Mammary epithelial cell (primary cell): ENCODE measurements around the gene ATP10D.

ENCODE experiments used
- EZH2 ChIP-seq: IDR thresholded peaks from 2 replicates; pipeline ENCODE4 v1.6.1; 2012; ENCODE audit warnings: low read length, inconsistent platforms, borderline replicate concordance
- TF ChIP-seq, protein P1 (sequence below), 2 donors: IDR thresholded peaks in 1 of 2; conservative IDR thresholded peaks in 1 of 2; 2 replicates each; pipeline ENCODE4 v1.5.1; 2011 to 2012; ENCODE audit warnings: inconsistent platforms in 2 of 2, low read length in 2 of 2, mild to moderate bottlenecking in 2 of 2, control low read depth in 1 of 2, low read depth in 1 of 2; ENCODE audit not compliant: insufficient read depth in 1 of 2; ENCODE audit errors: extremely low read depth in 1 of 2

- TF ChIP-seq, protein P1, sequence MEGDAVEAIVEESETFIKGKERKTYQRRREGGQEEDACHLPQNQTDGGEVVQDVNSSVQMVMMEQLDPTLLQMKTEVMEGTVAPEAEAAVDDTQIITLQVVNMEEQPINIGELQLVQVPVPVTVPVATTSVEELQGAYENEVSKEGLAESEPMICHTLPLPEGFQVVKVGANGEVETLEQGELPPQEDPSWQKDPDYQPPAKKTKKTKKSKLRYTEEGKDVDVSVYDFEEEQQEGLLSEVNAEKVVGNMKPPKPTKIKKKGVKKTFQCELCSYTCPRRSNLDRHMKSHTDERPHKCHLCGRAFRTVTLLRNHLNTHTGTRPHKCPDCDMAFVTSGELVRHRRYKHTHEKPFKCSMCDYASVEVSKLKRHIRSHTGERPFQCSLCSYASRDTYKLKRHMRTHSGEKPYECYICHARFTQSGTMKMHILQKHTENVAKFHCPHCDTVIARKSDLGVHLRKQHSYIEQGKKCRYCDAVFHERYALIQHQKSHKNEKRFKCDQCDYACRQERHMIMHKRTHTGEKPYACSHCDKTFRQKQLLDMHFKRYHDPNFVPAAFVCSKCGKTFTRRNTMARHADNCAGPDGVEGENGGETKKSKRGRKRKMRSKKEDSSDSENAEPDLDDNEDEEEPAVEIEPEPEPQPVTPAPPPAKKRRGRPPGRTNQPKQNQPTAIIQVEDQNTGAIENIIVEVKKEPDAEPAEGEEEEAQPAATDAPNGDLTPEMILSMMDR (conservative IDR thresholded peaks at IDR 0.05 in 1 of 2, IDR thresholded peaks at IDR 0.05 in 1 of 2; ENCODE audit: extremely low read depth in 1 of 2, insufficient read depth in 1 of 2, low read depth in 1 of 2, low read length in 2 of 2), result no peak
- no peak for TF ChIP-seq EZH2
These were observed 66.6 kb downstream of the ATP10D start for GRCh38 chr4:47551682-47552081.
